Fibroblast of lung (primary cell): Measurements from ENCODE around the gene NRXN2. TPM values are rescaled to one million over a fixed set of nuclear protein-coding genes. Genes with fewer than 3 reads are reported as not detected.

ENCODE experiments used
- DNase-seq, 2 donors: peaks; one replicate each; pipeline versions ENCODE4 v3.0.0 to v3.0.0-alpha.2; 2010; ENCODE audit warnings: low read depth in 2 of 2
- H2AFZ ChIP-seq: 2 replicates; pipeline ENCODE4 v1.5.1; 2012; ENCODE audit warnings: low read length, control low read depth, inconsistent platforms
- H3K27ac ChIP-seq: 2 replicates; pipeline ENCODE4 v1.5.1; 2011; ENCODE audit warnings: low read length, control low read depth; ENCODE audit not compliant: insufficient read depth
- H3K27me3 ChIP-seq: 2 replicates; pipeline ENCODE4 v1.5.1; 2011; ENCODE audit warnings: mild to moderate bottlenecking, low read length; ENCODE audit not compliant: control insufficient read depth, insufficient read depth
- H3K36me3 ChIP-seq: 2 replicates; pipeline ENCODE4 v1.5.1; 2011; ENCODE audit warnings: low read length; ENCODE audit not compliant: control insufficient read depth, insufficient read depth
- H3K4me1 ChIP-seq: 2 replicates; pipeline ENCODE4 v1.5.1; 2011; ENCODE audit warnings: low read length; ENCODE audit not compliant: control insufficient read depth, insufficient read depth; ENCODE audit errors: extremely low read depth
- H3K4me2 ChIP-seq: 2 replicates; pipeline ENCODE4 v1.5.1; 2011; ENCODE audit warnings: low read length, control low read depth; ENCODE audit not compliant: insufficient read depth; ENCODE audit errors: extremely low read depth
- H3K4me3 ChIP-seq, 4 experiments: fragments of 200-600 bp in 1 of 4; sonication (generic) in 1 of 4; replicated peaks in 1 of 4; 2 replicates each; pipeline ENCODE4 v1.5.1; 2011 to 2016; ENCODE audit warnings: low read length in 4 of 4, low read depth in 3 of 4, mild to moderate bottlenecking in 3 of 4, control low read depth in 2 of 4, inconsistent platforms in 1 of 4, mixed read lengths in 1 of 4; ENCODE audit not compliant: insufficient read depth in 1 of 4; ENCODE audit errors: control extremely low read depth in 1 of 4
- H3K79me2 ChIP-seq: 2 replicates; pipeline ENCODE4 v1.5.1; 2012; ENCODE audit warnings: mild to moderate bottlenecking, low read length, inconsistent platforms; ENCODE audit not compliant: control insufficient read depth, insufficient read depth
- H3K9ac ChIP-seq: 2 replicates; pipeline ENCODE4 v1.5.1; 2011; ENCODE audit warnings: mild to moderate bottlenecking, low read length, control low read depth; ENCODE audit not compliant: insufficient read depth
- H3K9me3 ChIP-seq: 2 replicates; pipeline ENCODE4 v1.5.1; 2012; ENCODE audit warnings: low read depth, low read length; ENCODE audit not compliant: control insufficient read depth, insufficient read depth
- H4K20me1 ChIP-seq: 2 replicates; pipeline ENCODE4 v1.5.1; 2011; ENCODE audit warnings: low read length; ENCODE audit not compliant: control insufficient read depth, insufficient read depth; ENCODE audit errors: extremely low read depth
- CTCF ChIP-seq, 2 donors: IDR thresholded peaks in 1 of 2; conservative IDR thresholded peaks in 1 of 2; 1 replicate in 1 of 2; 2 replicates in 1 of 2; pipeline ENCODE4 v1.5.1; 2011 to 2012; ENCODE audit warnings: low read length in 2 of 2, control low read depth in 1 of 2, inconsistent platforms in 1 of 2, low read depth in 1 of 2, mild to moderate bottlenecking in 1 of 2
- EZH2 ChIP-seq: IDR thresholded peaks from 2 replicates; pipeline ENCODE4 v1.5.1; 2012; ENCODE audit warnings: low read length, control low read depth, mild to moderate bottlenecking; ENCODE audit errors: missing control alignments
- polyA plus RNA-seq, 2 donors: library from polyadenylated mRNA; depleted of rRNA in 1 of 2; stranded (reverse) in 1 of 2; unstranded in 1 of 2; fragments of >200 nt; gene quantifications; 2 replicates each; pipeline ENCODE4 v1.2.1, GENCODE V29; 2011 to 2012; ENCODE audit warnings: missing spikeins in 1 of 2
- total RNA-seq: library from RNA; depleted of rRNA; stranded (reverse); fragments of >200 nt; gene quantifications from 2 replicates; pipeline ENCODE4 v1.2.1, GENCODE V29; 2014

The NRXN2 gene
- total and polyA plus RNA-seq, 2 donors (not counting 1 experiment from before 2014, with no cell fraction given): under 0.01 to 0.75 TPM

- Histone ChIP-seq H3K9me3 (no peaks in the 10 kb centered on the region), H3K27me3 (peaks cover 28% of the 10 kb centered on the region)
Observed at GRCh38 chr11:64648551-64648950, 74.4 kb downstream of the NRXN2 start.

GRCh38 chr11:64647019-64647779 lies 75.8 kb downstream of the NRXN2 start:
- H3K27me3 ChIP-seq: peaks cover 30% of the 10 kb centered on the region
- no peaks in the 10 kb centered on the region for H3K36me3 ChIP-seq
- no peak overlapping the region for H3K4me2 ChIP-seq
- H3K27ac ChIP-seq: no peak overlapping the region
- no peaks in the 10 kb centered on the region for H4K20me1 ChIP-seq
- no peaks in the 10 kb centered on the region for H3K79me2 ChIP-seq
- H2AFZ ChIP-seq: no peak overlapping the region
- TF ChIP-seq CTCF (conservative IDR thresholded peaks at IDR 0.05 in 1 of 2, IDR thresholded peaks at IDR 0.05 in 1 of 2; ENCODE audit: low read depth in 1 of 2, low read length in 2 of 2) (no peak), EZH2 (no peak)
- no peak overlapping the region for H3K4me3 ChIP-seq
- H3K9ac ChIP-seq: no peak overlapping the region
- H3K9me3 ChIP-seq: no peaks in the 10 kb centered on the region
- DNase-seq: no peak
- no peaks in the 10 kb centered on the region for H3K4me1 ChIP-seq

More at GRCh38 chr11:64648551-64648950, 74.4 kb downstream of the NRXN2 start:
- Histone ChIP-seq H3K9ac (no peak overlapping the region), H3K4me3 (no peak overlapping the region), H4K20me1 (no peaks in the 10 kb centered on the region), H3K36me3 (no peaks in the 10 kb centered on the region), H3K4me2 (no peak overlapping the region), H3K79me2 (no peaks in the 10 kb centered on the region), H3K27ac (no peak overlapping the region), H2AFZ (no peak overlapping the region), H3K4me1 (no peaks in the 10 kb centered on the region)
- TF ChIP-seq EZH2: no peak
- no peak for DNase-seq

- no peak overlapping the region for H3K4me2 ChIP-seq
- no peak for TF ChIP-seq EZH2
- no peak for TF ChIP-seq CTCF (conservative IDR thresholded peaks at IDR 0.05 in 1 of 2, IDR thresholded peaks at IDR 0.05 in 1 of 2; ENCODE audit: low read depth in 1 of 2, low read length in 2 of 2)
- no peak overlapping the region for H3K4me3 ChIP-seq
- no peaks in the 10 kb centered on the region for H3K9me3 ChIP-seq
- H3K79me2 ChIP-seq: no peaks in the 10 kb centered on the region
- H3K27me3 ChIP-seq: peaks cover 47% of the 10 kb centered on the region
- no peaks in the 10 kb centered on the region for H4K20me1 ChIP-seq
- H2AFZ ChIP-seq: no peak overlapping the region
- no peak for DNase-seq
- H3K27ac ChIP-seq: no peak overlapping the region
- H3K4me1 ChIP-seq: no peaks in the 10 kb centered on the region
- H3K36me3 ChIP-seq: no peaks in the 10 kb centered on the region
- H3K9ac ChIP-seq: no peak overlapping the region
Observed at GRCh38 chr11:64644647-64645275, 78.2 kb downstream of the NRXN2 start.
